H9 (cell line): ENCODE results near the gene RAB35. TPM values are rescaled to one million over a fixed set of nuclear protein-coding genes. Genes with fewer than 3 reads are reported as not detected.

Experiments used
- DNase-seq: peaks from one replicate; pipeline ENCODE4 v3.0.0-alpha.2; 2017
- H2AFZ ChIP-seq: one replicate; pipeline ENCODE4 v1.6.1; 2013; ENCODE audit warnings: mild to moderate bottlenecking, low read length, control low read depth, moderate library complexity
- H2AK5ac ChIP-seq: 2 replicates; pipeline ENCODE4 v1.6.1; 2013; ENCODE audit warnings: low read length, control low read depth, mixed read lengths; ENCODE audit not compliant: insufficient read length
- H2BK120ac ChIP-seq: one replicate; pipeline ENCODE4 v1.6.1; 2013; ENCODE audit warnings: low read depth, mild to moderate bottlenecking, low read length, control low read depth, inconsistent platforms; ENCODE audit not compliant: poor library complexity, severe bottlenecking
- H2BK12ac ChIP-seq: 2 replicates; pipeline ENCODE4 v1.6.1; 2013; ENCODE audit warnings: low read length, control low read depth, mixed read lengths, low read depth; ENCODE audit not compliant: insufficient read length
- H2BK15ac ChIP-seq: 2 replicates; pipeline ENCODE4 v1.6.1; 2013; ENCODE audit warnings: low read depth, low read length, control low read depth
- H2BK20ac ChIP-seq: one replicate; pipeline ENCODE4 v1.6.1; 2013; ENCODE audit warnings: low read depth, mild to moderate bottlenecking, low read length, control low read depth, inconsistent platforms; ENCODE audit not compliant: poor library complexity, severe bottlenecking
- H2BK5ac ChIP-seq: 2 replicates; pipeline ENCODE4 v1.6.1; 2013; ENCODE audit warnings: low read length, control low read depth, mixed read lengths; ENCODE audit not compliant: insufficient read length
- H3K14ac ChIP-seq: 2 replicates; pipeline ENCODE4 v1.6.1; 2013; ENCODE audit warnings: low read length, control low read depth; ENCODE audit not compliant: insufficient read depth
- H3K18ac ChIP-seq: 2 replicates; pipeline ENCODE4 v1.6.1; 2013; ENCODE audit warnings: low read depth, mild to moderate bottlenecking, mixed read lengths, low read length, control low read depth; ENCODE audit not compliant: insufficient read length
- H3K23ac ChIP-seq: 2 replicates; pipeline ENCODE4 v1.6.1; 2013; ENCODE audit warnings: low read length, control low read depth, mixed read lengths, low read depth; ENCODE audit not compliant: insufficient read length
- H3K23me2 ChIP-seq: 2 replicates; pipeline ENCODE4 v1.6.1; 2013; ENCODE audit warnings: low read depth, mild to moderate bottlenecking, mixed read lengths, low read length, control low read depth; ENCODE audit not compliant: insufficient read length, poor library complexity, severe bottlenecking
- H3K27ac ChIP-seq: 2 replicates; pipeline ENCODE4 v1.5.1; 2013; ENCODE audit warnings: low read length, control low read depth, mixed read lengths, low read depth; ENCODE audit not compliant: insufficient read length
- H3K27me3 ChIP-seq: 2 replicates; pipeline ENCODE4 v1.6.1; 2013; ENCODE audit warnings: low read length, control low read depth, inconsistent platforms; ENCODE audit not compliant: insufficient read depth
- H3K4ac ChIP-seq: 2 replicates; pipeline ENCODE4 v1.6.1; 2013; ENCODE audit warnings: low read depth, mild to moderate bottlenecking, control low read depth, inconsistent platforms, low read length, moderate library complexity
- H3K4me1 ChIP-seq: 2 replicates; pipeline ENCODE4 v1.6.1; 2013; ENCODE audit warnings: low read length, control low read depth, inconsistent platforms; ENCODE audit not compliant: insufficient read depth
- H3K4me2 ChIP-seq: 2 replicates; pipeline ENCODE4 v1.6.1; 2013; ENCODE audit warnings: low read length, control low read depth, mixed read lengths; ENCODE audit not compliant: insufficient read length, insufficient read depth
- H3K56ac ChIP-seq: 2 replicates; pipeline ENCODE4 v1.6.1; 2013; ENCODE audit warnings: low read depth, mild to moderate bottlenecking, mixed read lengths, low read length, control low read depth; ENCODE audit not compliant: insufficient read length
- H3K79me1 ChIP-seq: 2 replicates; pipeline ENCODE4 v1.6.1; 2013; ENCODE audit warnings: low read depth, mild to moderate bottlenecking, moderate library complexity, low read length, control low read depth, inconsistent platforms; ENCODE audit not compliant: insufficient read depth, poor library complexity, severe bottlenecking
- H3K79me2 ChIP-seq: 2 replicates; pipeline ENCODE4 v1.6.1; 2013; ENCODE audit warnings: low read length, control low read depth, inconsistent platforms; ENCODE audit not compliant: insufficient read depth
- H3K9ac ChIP-seq: 2 replicates; pipeline ENCODE4 v1.6.1; 2013; ENCODE audit warnings: low read length, control low read depth, mixed read lengths; ENCODE audit not compliant: insufficient read length; ENCODE audit errors: extremely low read depth
- H3K9me3 ChIP-seq: one replicate; pipeline ENCODE4 v1.6.1; 2013; ENCODE audit warnings: low read depth, low read length, inconsistent platforms; ENCODE audit not compliant: control insufficient read depth
- H3T11ph ChIP-seq: one replicate; pipeline ENCODE4 v1.6.1; 2013; ENCODE audit warnings: mild to moderate bottlenecking, low read length, control low read depth, inconsistent platforms
- H4K20me1 ChIP-seq: one replicate; pipeline ENCODE4 v1.6.1; 2013; ENCODE audit not compliant: control insufficient read depth, insufficient read length, insufficient read depth
- H4K5ac ChIP-seq: 2 replicates; pipeline ENCODE4 v1.6.1; 2013; ENCODE audit warnings: low read depth, mild to moderate bottlenecking, mixed read lengths, low read length, control low read depth; ENCODE audit not compliant: insufficient read length
- H4K8ac ChIP-seq: replicated peaks from 2 replicates; pipeline ENCODE4 v1.6.1; 2013; ENCODE audit warnings: low read length, control low read depth, mixed read lengths, low read depth; ENCODE audit not compliant: insufficient read length
- H4K91ac ChIP-seq: 2 replicates; pipeline ENCODE4 v1.6.1; 2013; ENCODE audit warnings: low read depth, mild to moderate bottlenecking, moderate library complexity, mixed read lengths, low read length, control low read depth; ENCODE audit not compliant: insufficient read length
- H3K27ac Mint-ChIP-seq, 3 experiments: 2 replicates in 2 of 3; 3 replicates in 1 of 3; pipeline ENCODE4 v1.8.0; 2020 to 2021; ENCODE audit warnings: mixed read lengths in 3 of 3, mild to moderate bottlenecking in 1 of 3, moderate library complexity in 1 of 3
- H3K27me3 Mint-ChIP-seq: 2 replicates; pipeline ENCODE4 v1.8.0; 2021; ENCODE audit warnings: low read depth, mild to moderate bottlenecking, moderate library complexity, mixed read lengths
- H3K36me3 Mint-ChIP-seq, 3 experiments: 2 replicates in 2 of 3; 3 replicates in 1 of 3; pipeline ENCODE4 v1.8.0; 2020 to 2021; ENCODE audit warnings: low read depth in 3 of 3, mixed read lengths in 3 of 3; ENCODE audit not compliant: insufficient read depth in 1 of 3
- H3K4me1 Mint-ChIP-seq, 2 experiments: 2 replicates each; pipeline ENCODE4 v1.8.0; 2020; ENCODE audit warnings: mixed read lengths in 2 of 2
- H3K4me3 Mint-ChIP-seq, 2 experiments: 2 replicates in 1 of 2; 3 replicates in 1 of 2; pipeline ENCODE4 v1.8.0; 2020 to 2021; ENCODE audit warnings: mild to moderate bottlenecking in 2 of 2, mixed read lengths in 2 of 2, moderate library complexity in 1 of 2
- H3K9me3 Mint-ChIP-seq, 2 experiments: 2 replicates in 1 of 2; 3 replicates in 1 of 2; pipeline ENCODE4 v1.8.0; 2020; ENCODE audit warnings: mild to moderate bottlenecking in 2 of 2, mixed read lengths in 2 of 2, moderate library complexity in 1 of 2
- CTCF ChIP-seq: fragments of 200-600 bp; sonication (generic); conservative IDR thresholded peaks from 3 replicates; pipeline ENCODE4 v1.8.0; 2021; ENCODE audit warnings: antibody characterized with exemption, mild to moderate bottlenecking
- WGBS: extraction: QIAGEN DNeasy Blood & Tissue Kit; methylation state at CpG from one replicate; pipeline ENCODE4 v1.1.7; 2013; ENCODE audit warnings: missing lambda C conversion rate, low lambda C conversion rate, mixed read lengths; ENCODE audit not compliant: insufficient read length; ENCODE audit errors: extremely low coverage; 5-methylcytosine and 5-hydroxymethylcytosine counted together
- total RNA-seq: library from RNA; stranded (reverse); gene quantifications from 2 replicates; pipeline ENCODE4 v1.2.1, GENCODE V29; 2021

RAB35 gene
- total RNA-seq, 1 experiment from 2014 or later = 60.0 TPM

GRCh38 chr12:120065472-120065871 is 51.1 kb downstream of the RAB35 start:
- Histone ChIP-seq H4K5ac (no peak overlapping the region), H2BK5ac (no peak overlapping the region), H3K56ac (no peak overlapping the region), H3K4me1 (no peaks in the 10 kb centered on the region), H2BK20ac (no peak overlapping the region), H3K23me2 (no peaks in the 10 kb centered on the region), H3K79me1 (no peaks in the 10 kb centered on the region), H3K14ac (no peak overlapping the region), H3K4me2 (no peak overlapping the region), H4K91ac (no peak overlapping the region), H3K23ac (no peak overlapping the region), H3K9me3 (no peaks in the 10 kb centered on the region), H2AFZ (no peak overlapping the region), H3K18ac (no peak overlapping the region), H2AK5ac (no peak overlapping the region), H3K27me3 (no peaks in the 10 kb centered on the region), H2BK120ac (no peak overlapping the region), H2BK12ac (no peak overlapping the region), H3T11ph (no peak overlapping the region), H3K4ac (no peak overlapping the region), H3K27ac (no peak overlapping the region), H4K20me1 (no peaks in the 10 kb centered on the region), H3K9ac (no peak overlapping the region), H4K8ac (no peak overlapping the region), H2BK15ac (no peak overlapping the region), H3K79me2 (peaks cover 2% of the 10 kb centered on the region; the same call in 1 of the 2 replicates)
- Mint-ChIP-seq H3K27me3 (no peaks in the 10 kb centered on the region; the same call in 1 of the 2 replicates), H3K4me3 (no peak overlapping the region), H3K4me1 (peaks cover 6 to 9% of the 10 kb centered on the region in 2 experiments), H3K27ac (no peak overlapping the region), H3K36me3 (no peaks in the 10 kb centered on the region), H3K9me3 (no peaks in the 10 kb centered on the region)
- no CpG with 5 or more reads among the region's 1 CpG for WGBS
- no peak for DNase-seq
- no peak for TF ChIP-seq CTCF
